HL-60 (cell line): ENCODE measurements around the gene USP3.

ENCODE experiments used
- DNase-seq, 2 experiments: peaks; one replicate each; pipeline ENCODE4 v3.0.0-alpha.2; 2010 to 2020; ENCODE audit warnings: low read depth in 1 of 2, low spot score in 1 of 2
- H3K27ac ChIP-seq: fragments of 250-450 bp; sonication (Bioruptor Pico); replicated peaks from 2 replicates; pipeline ENCODE4 v1.5.1; 2020; ENCODE audit warnings: mild to moderate bottlenecking, moderate library complexity
- H3K27me3 ChIP-seq: fragments of 250-450 bp; sonication (Bioruptor Pico); 2 replicates; pipeline ENCODE4 v1.5.1; 2021; ENCODE audit warnings: mild to moderate bottlenecking, moderate library complexity; ENCODE audit not compliant: insufficient read depth, poor library complexity, severe bottlenecking
- H3K4me3 ChIP-seq: replicated peaks from 2 replicates; pipeline ENCODE4 v1.5.1; 2011; ENCODE audit warnings: mild to moderate bottlenecking, control low read depth, low read length; ENCODE audit not compliant: insufficient read depth
- GABPA ChIP-seq: IDR thresholded peaks from 2 replicates; pipeline ENCODE4 v1.6.1; 2012; ENCODE audit warnings: low read depth
- POLR2AphosphoS5 ChIP-seq: IDR thresholded peaks from 2 replicates; pipeline ENCODE4 v1.6.1; 2012; ENCODE audit warnings: low read depth
- SPI1 ChIP-seq: IDR thresholded peaks from 2 replicates; pipeline ENCODE4 v1.6.1; 2012; ENCODE audit warnings: low read depth, mild to moderate bottlenecking, borderline replicate concordance
- TF ChIP-seq, protein P1 (sequence below): IDR thresholded peaks from one replicate; pipeline ENCODE4 v1.5.1; 2011; ENCODE audit warnings: low read length, control low read depth, inconsistent platforms; ENCODE audit not compliant: insufficient read depth
- TF ChIP-seq, protein P2 (sequence below): IDR thresholded peaks from 2 replicates; pipeline ENCODE4 v1.6.1; 2012; ENCODE audit warnings: low read depth; ENCODE audit not compliant: insufficient replicate concordance

Gene USP3

DNA sequence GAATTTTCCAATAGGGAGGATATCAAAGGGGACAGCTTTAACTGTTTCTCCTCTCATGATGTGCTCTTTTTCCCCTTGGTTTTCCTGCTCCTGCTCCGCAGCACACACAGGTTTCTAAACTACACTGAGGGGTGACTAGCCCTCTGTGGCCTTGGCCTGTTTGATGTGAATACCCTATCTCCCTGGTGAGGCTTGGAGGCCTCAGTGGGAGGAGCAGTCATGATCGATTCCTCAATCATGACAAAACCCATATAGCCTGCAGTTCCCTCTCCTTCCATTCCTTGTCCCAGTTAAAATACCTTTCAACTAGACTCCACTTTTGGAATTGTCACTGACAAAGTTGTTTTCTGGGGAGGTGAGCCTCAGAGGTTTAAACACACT is 24.0 kb upstream of the USP3 start:
- no peak overlapping the region for H3K27ac ChIP-seq
- TF ChIP-seq GABPA (no peak), SPI1 (no peak), POLR2AphosphoS5 (no peak)
- TF ChIP-seq, protein P1, sequence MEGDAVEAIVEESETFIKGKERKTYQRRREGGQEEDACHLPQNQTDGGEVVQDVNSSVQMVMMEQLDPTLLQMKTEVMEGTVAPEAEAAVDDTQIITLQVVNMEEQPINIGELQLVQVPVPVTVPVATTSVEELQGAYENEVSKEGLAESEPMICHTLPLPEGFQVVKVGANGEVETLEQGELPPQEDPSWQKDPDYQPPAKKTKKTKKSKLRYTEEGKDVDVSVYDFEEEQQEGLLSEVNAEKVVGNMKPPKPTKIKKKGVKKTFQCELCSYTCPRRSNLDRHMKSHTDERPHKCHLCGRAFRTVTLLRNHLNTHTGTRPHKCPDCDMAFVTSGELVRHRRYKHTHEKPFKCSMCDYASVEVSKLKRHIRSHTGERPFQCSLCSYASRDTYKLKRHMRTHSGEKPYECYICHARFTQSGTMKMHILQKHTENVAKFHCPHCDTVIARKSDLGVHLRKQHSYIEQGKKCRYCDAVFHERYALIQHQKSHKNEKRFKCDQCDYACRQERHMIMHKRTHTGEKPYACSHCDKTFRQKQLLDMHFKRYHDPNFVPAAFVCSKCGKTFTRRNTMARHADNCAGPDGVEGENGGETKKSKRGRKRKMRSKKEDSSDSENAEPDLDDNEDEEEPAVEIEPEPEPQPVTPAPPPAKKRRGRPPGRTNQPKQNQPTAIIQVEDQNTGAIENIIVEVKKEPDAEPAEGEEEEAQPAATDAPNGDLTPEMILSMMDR, result no peak
- TF ChIP-seq, protein P2, sequence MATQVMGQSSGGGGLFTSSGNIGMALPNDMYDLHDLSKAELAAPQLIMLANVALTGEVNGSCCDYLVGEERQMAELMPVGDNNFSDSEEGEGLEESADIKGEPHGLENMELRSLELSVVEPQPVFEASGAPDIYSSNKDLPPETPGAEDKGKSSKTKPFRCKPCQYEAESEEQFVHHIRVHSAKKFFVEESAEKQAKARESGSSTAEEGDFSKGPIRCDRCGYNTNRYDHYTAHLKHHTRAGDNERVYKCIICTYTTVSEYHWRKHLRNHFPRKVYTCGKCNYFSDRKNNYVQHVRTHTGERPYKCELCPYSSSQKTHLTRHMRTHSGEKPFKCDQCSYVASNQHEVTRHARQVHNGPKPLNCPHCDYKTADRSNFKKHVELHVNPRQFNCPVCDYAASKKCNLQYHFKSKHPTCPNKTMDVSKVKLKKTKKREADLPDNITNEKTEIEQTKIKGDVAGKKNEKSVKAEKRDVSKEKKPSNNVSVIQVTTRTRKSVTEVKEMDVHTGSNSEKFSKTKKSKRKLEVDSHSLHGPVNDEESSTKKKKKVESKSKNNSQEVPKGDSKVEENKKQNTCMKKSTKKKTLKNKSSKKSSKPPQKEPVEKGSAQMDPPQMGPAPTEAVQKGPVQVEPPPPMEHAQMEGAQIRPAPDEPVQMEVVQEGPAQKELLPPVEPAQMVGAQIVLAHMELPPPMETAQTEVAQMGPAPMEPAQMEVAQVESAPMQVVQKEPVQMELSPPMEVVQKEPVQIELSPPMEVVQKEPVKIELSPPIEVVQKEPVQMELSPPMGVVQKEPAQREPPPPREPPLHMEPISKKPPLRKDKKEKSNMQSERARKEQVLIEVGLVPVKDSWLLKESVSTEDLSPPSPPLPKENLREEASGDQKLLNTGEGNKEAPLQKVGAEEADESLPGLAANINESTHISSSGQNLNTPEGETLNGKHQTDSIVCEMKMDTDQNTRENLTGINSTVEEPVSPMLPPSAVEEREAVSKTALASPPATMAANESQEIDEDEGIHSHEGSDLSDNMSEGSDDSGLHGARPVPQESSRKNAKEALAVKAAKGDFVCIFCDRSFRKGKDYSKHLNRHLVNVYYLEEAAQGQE, result no peak
- no peaks in the 10 kb centered on the region for H3K27me3 ChIP-seq
- no peak for DNase-seq
- H3K4me3 ChIP-seq, result no peak overlapping the region

DNA sequence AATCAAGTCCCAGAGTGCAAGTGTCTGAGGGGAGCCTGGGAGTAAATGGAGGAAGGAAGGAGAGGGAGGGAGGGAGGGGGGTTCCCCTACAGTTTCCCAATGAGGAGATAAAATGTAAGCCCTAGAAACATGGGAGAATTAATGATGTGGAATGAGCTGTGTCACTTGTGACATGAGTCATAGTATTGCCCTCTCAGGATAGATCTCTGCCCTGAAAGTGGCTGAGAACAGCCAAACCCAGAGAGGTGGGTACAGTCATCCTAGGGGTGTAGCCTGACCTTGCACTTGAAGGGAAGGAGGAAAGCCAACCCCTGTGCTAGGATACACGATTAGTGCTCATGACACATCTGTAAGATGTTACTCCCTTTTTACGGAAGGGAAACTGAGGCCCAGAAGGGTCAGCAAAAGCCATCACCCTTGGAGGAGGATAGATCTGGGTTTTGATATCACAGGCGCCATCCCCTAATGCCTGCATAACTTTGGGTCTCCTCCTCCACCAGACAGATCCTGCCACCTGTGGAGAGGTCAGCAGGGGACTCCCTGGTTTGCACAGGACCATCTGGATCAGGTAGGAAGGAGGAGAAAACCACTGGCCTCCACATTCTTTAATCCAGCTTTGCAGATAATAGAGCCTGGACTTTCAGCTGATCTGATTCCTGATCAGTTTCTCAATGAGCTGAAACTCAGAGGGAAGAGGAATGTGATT is 23.1 kb upstream of the USP3 start:
- no peak for DNase-seq
- H3K27me3 ChIP-seq, result no peaks in the 10 kb centered on the region
- TF ChIP-seq, protein P2, result no peak
- TF ChIP-seq SPI1 (no peak), POLR2AphosphoS5 (no peak)
- no peak overlapping the region for H3K27ac ChIP-seq
- no peak overlapping the region for H3K4me3 ChIP-seq

DNA sequence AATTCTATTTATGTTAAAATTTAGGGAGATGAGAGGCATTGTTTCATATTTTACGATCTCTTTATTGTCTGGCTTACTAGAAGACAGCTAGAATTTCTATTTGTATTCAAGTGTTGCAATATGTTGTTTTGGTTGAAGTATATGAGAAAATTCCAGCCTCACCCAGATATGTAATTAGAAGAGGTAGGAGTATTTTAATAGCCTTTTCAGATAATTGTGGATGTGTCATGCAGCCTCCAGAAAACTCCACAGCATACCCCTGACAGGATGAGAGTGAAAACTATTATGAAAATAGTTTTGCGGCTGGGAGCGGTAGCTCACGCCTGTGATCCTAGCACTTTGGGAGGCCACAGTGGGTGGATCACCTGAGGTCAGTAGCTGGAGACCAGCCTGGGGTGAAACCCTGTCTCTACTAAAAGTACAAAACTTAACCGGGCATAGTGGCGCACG is 21.5 kb upstream of the USP3 start:
- TF ChIP-seq, protein P2, result no peak
- TF ChIP-seq, protein P1, result no peak
- TF ChIP-seq SPI1, result no peak
- TF ChIP-seq GABPA, result no peak
- no peak for TF ChIP-seq POLR2AphosphoS5
- Histone ChIP-seq H3K4me3 (no peak overlapping the region), H3K27ac (no peak overlapping the region; the same call in 1 of the 2 replicates), H3K27me3 (no peaks in the 10 kb centered on the region)
- no peak for DNase-seq
